IMR-90 (cell line): ENCODE data around the gene NPHP4. TPM values are rescaled to one million over a fixed set of nuclear protein-coding genes. Genes with fewer than 3 reads are reported as not detected.

ENCODE experiments used
- ATAC-seq: fragments of 200-7000 bp; cut with Tn5 transposase; 2 replicates; pipeline ENCODE4 v1.9.1; 2020; ENCODE audit warnings: low read depth, mild to moderate bottlenecking, moderate library complexity
- BruUV-seq: library from RNA; stranded (reverse); fragments of 400-500 nt; replicated peaks from 2 replicates; lab custom pipeline; 2021; lab: Mats Ljungman, UMichigan
- CTCF ChIA-PET: fragments of 300-600 bp; formaldehyde crosslinking; extraction: SDS; loops from one replicate; lab custom pipeline; 2021; ENCODE audit warnings: antibody characterized with exemption; lab: Yijun Ruan, JAX
- POLR2A ChIA-PET: fragments of 300-600 bp; sonication (Branson Sonifier 250); formaldehyde crosslinking; loops from one replicate; lab custom pipeline; 2022; ENCODE audit warnings: antibody characterized with exemption; ENCODE audit not compliant: unreplicated experiment; lab: Charles Lee
- DNase-seq: peaks from one replicate; pipeline ENCODE4 v3.0.0; 2013
- H2AFZ ChIP-seq: replicated peaks from 2 replicates; pipeline ENCODE3; 2013; ENCODE audit warnings: low read length, mild to moderate bottlenecking; ENCODE audit not compliant: poor library complexity
- H2AK5ac ChIP-seq: 2 replicates; pipeline ENCODE4 v1.6.1; 2013; ENCODE audit warnings: low read depth, low read length, inconsistent platforms
- H2AK9ac ChIP-seq: replicated peaks from 2 replicates; pipeline ENCODE3; 2013; ENCODE audit warnings: mild to moderate bottlenecking, low read depth, low read length, moderate library complexity; ENCODE audit not compliant: poor library complexity
- H2BK120ac ChIP-seq: 2 replicates; pipeline ENCODE4 v1.6.1; 2013; ENCODE audit warnings: low read depth, low read length, inconsistent platforms
- H2BK15ac ChIP-seq: 3 replicates; pipeline ENCODE4 v1.6.1; 2013; ENCODE audit warnings: low read depth, low read length, inconsistent platforms
- H2BK20ac ChIP-seq: 2 replicates; pipeline ENCODE4 v1.6.1; 2013; ENCODE audit warnings: low read depth, mild to moderate bottlenecking, inconsistent platforms, low read length, moderate library complexity
- H2BK5ac ChIP-seq: 2 replicates; pipeline ENCODE4 v1.6.1; 2013; ENCODE audit warnings: mild to moderate bottlenecking, low read depth, low read length, inconsistent platforms; ENCODE audit not compliant: poor library complexity, severe bottlenecking
- H3K14ac ChIP-seq: replicated peaks from 2 replicates; pipeline ENCODE4 v1.6.1; 2013; ENCODE audit warnings: low read depth, low read length, inconsistent platforms
- H3K18ac ChIP-seq: 2 replicates; pipeline ENCODE4 v1.6.1; 2013; ENCODE audit warnings: low read depth, low read length, control low read depth
- H3K23ac ChIP-seq: 2 replicates; pipeline ENCODE4 v1.6.1; 2013; ENCODE audit warnings: low read depth, low read length, inconsistent platforms
- H3K27ac ChIP-seq: 2 replicates; pipeline ENCODE4 v1.5.1; 2013; ENCODE audit warnings: mild to moderate bottlenecking, control low read depth, low read length; ENCODE audit not compliant: insufficient read depth
- H3K27me3 ChIP-seq: 2 replicates; pipeline ENCODE4 v1.6.1; 2013; ENCODE audit warnings: low read length; ENCODE audit not compliant: control insufficient read depth, insufficient read depth
- H3K36me3 ChIP-seq: 2 replicates; pipeline ENCODE4 v1.6.1; 2013; ENCODE audit warnings: low read length, mixed read lengths; ENCODE audit not compliant: control insufficient read depth, insufficient read depth
- H3K4ac ChIP-seq: 2 replicates; pipeline ENCODE4 v1.6.1; 2013; ENCODE audit warnings: low read depth, low read length, inconsistent platforms
- H3K4me1 ChIP-seq: 2 replicates; pipeline ENCODE4 v1.6.1; 2013; ENCODE audit warnings: low read length, mixed read lengths; ENCODE audit not compliant: control insufficient read depth, insufficient read depth
- H3K4me2 ChIP-seq: 2 replicates; pipeline ENCODE4 v1.6.1; 2013; ENCODE audit warnings: low read depth, mild to moderate bottlenecking, control low read depth, low read length, moderate library complexity
- H3K4me3 ChIP-seq: 2 replicates; pipeline ENCODE4 v1.5.1; 2013; ENCODE audit warnings: low read depth, mild to moderate bottlenecking, control low read depth, low read length, moderate library complexity; ENCODE audit not compliant: insufficient read depth
- H3K56ac ChIP-seq: 2 replicates; pipeline ENCODE4 v1.6.1; 2013; ENCODE audit warnings: low read length, inconsistent platforms; ENCODE audit not compliant: insufficient read depth; ENCODE audit errors: extremely low read depth
- H3K79me1 ChIP-seq, 2 experiments: 2 replicates each; pipeline ENCODE4 v1.6.1; 2013; ENCODE audit warnings: low read length in 2 of 2, inconsistent platforms in 1 of 2, low read depth in 1 of 2
- H3K9ac ChIP-seq: 2 replicates; pipeline ENCODE4 v1.6.1; 2013; ENCODE audit warnings: low read depth, low read length, control low read depth
- H3K9me1 ChIP-seq: 2 replicates; pipeline ENCODE4 v1.6.1; 2013; ENCODE audit warnings: low read length, inconsistent platforms; ENCODE audit not compliant: insufficient read depth
- H3K9me3 ChIP-seq: 2 replicates; pipeline ENCODE4 v1.6.1; 2013; ENCODE audit warnings: low read length; ENCODE audit not compliant: control insufficient read depth, insufficient read depth
- H4K20me1 ChIP-seq: 2 replicates; pipeline ENCODE4 v1.6.1; 2013; ENCODE audit warnings: low read length, inconsistent platforms; ENCODE audit not compliant: insufficient read depth
- H4K5ac ChIP-seq: 2 replicates; pipeline ENCODE4 v1.6.1; 2013; ENCODE audit warnings: mild to moderate bottlenecking, low read depth, low read length, control low read depth
- H4K8ac ChIP-seq, 2 experiments: 2 replicates each; pipeline ENCODE4 v1.6.1; 2013; ENCODE audit warnings: low read depth in 2 of 2, low read length in 2 of 2, control low read depth in 1 of 2, inconsistent platforms in 1 of 2
- H4K91ac ChIP-seq: 2 replicates; pipeline ENCODE4 v1.6.1; 2013; ENCODE audit warnings: low read depth, low read length, inconsistent platforms; ENCODE audit not compliant: insufficient read depth
- CHD1 ChIP-seq: IDR thresholded peaks from 2 replicates; pipeline ENCODE4 v1.6.1; 2012; ENCODE audit warnings: low read depth, low read length, improper control_type of control experiment
- WGBS, 2 experiments: methylation state at CpG; one replicate each; pipeline versions ENCODE4 v1.1.5 to v1.1.7; 2013; ENCODE audit warnings: missing lambda C conversion rate in 2 of 2; ENCODE audit not compliant: insufficient read length in 1 of 2; ENCODE audit errors: extremely low coverage in 2 of 2; 5-methylcytosine and 5-hydroxymethylcytosine counted together
- dilution Hi-C: fragments of 300-500 bp; cut with HindIII; formaldehyde crosslinking; loops from one replicate; pipeline ENCODE4 v1.14.3; 2018; ENCODE audit warnings: low sequenced_read_pairs; ENCODE audit not compliant: unreplicated experiment
- in situ Hi-C: fragments of 300-500 bp; cut with MboI; formaldehyde crosslinking; loops from 3 replicates; pipeline ENCODE4 v1.14.3; 2019; ENCODE audit warnings: low sequenced_read_pairs, inconsistent platforms, mixed read lengths
- intact Hi-C: fragments of 100-400 bp; cut with micrococcal nuclease; formaldehyde crosslinking; loops from 2 replicates; pipeline ENCODE4 v1.10.0; 2022
- polyA plus RNA-seq, 3 experiments: library from polyadenylated mRNA; depleted of rRNA; stranded (reverse); fragments of >200 nt; gene quantifications; 2 replicates each; pipeline ENCODE4 v1.2.3, GENCODE V29; 2012; ENCODE audit warnings: low replicate concordance in 1 of 3
- total RNA-seq: library from RNA; depleted of rRNA; stranded (reverse); fragments of >200 nt; gene quantifications from 2 replicates; pipeline ENCODE4 v1.2.3, GENCODE V29; 2012
- TF ChIP-seq, protein P1 (sequence below): fragments of 150-350 bp; IDR thresholded peaks from 2 replicates; pipeline ENCODE4 v1.6.1; 2017; ENCODE audit warnings: mild to moderate bottlenecking, antibody characterized with exemption, low read length, low read depth

Gene NPHP4
- total and polyA plus RNA-seq, 2 of the 4 experiments (the other 2 are of a cell fraction), result 2.0 to 5.5 TPM

- no TSS peak for BruUV-seq
- H3K27ac ChIP-seq, result no peak overlapping the region
- 95% methylated on average over 8 of the region's 25 CpGs; no CpG with 5 or more reads in 1 of the 2 experiments for WGBS, 2 experiments
- ATAC-seq (no peak), DNase-seq (no peak)
- H2BK15ac ChIP-seq, result no peak overlapping the region
- H2AK9ac ChIP-seq, result no peak overlapping the region
- no peak overlapping the region for H3K4me3 ChIP-seq
- H2BK120ac ChIP-seq, result no peak overlapping the region
- H3K36me3 ChIP-seq, result peaks cover 14% of the 10 kb centered on the region
- H3K14ac ChIP-seq, result no peak overlapping the region
- H3K79me1 ChIP-seq, result no peaks in the 10 kb centered on the region
- H4K8ac ChIP-seq, result no peak overlapping the region
- no peaks in the 10 kb centered on the region for H3K4me1 ChIP-seq
- no peak overlapping the region for H3K56ac ChIP-seq
- intact Hi-C loops, result no loop called here
- no peak overlapping the region for H4K91ac ChIP-seq
- no peak overlapping the region for H3K4ac ChIP-seq
- in situ Hi-C loops, result no loop called here
- H4K20me1 ChIP-seq, result no peaks in the 10 kb centered on the region
- no peaks in the 10 kb centered on the region for H3K9me1 ChIP-seq
- no peak overlapping the region for H4K5ac ChIP-seq
- ChIA-PET CTCF (interaction anchor here (0.6 kb wide), 1 partner anchor 30 kb away, joined by 3 read pairs; no protein-coding TSS in a partner anchor), POLR2A (no interaction called here)
- no peak overlapping the region for H2AK5ac ChIP-seq
- no peak overlapping the region for H2BK5ac ChIP-seq
- TF ChIP-seq, protein P1, sequence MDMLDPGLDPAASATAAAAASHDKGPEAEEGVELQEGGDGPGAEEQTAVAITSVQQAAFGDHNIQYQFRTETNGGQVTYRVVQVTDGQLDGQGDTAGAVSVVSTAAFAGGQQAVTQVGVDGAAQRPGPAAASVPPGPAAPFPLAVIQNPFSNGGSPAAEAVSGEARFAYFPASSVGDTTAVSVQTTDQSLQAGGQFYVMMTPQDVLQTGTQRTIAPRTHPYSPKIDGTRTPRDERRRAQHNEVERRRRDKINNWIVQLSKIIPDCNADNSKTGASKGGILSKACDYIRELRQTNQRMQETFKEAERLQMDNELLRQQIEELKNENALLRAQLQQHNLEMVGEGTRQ, result no peak
- no peak for TF ChIP-seq CHD1
- H3K27me3 ChIP-seq, result no peaks in the 10 kb centered on the region
- dilution Hi-C loops, result no loop called here
- no peak overlapping the region for H2BK20ac ChIP-seq
- no peak overlapping the region for H3K9ac ChIP-seq
- H3K9me3 ChIP-seq, result peaks cover 7% of the 10 kb centered on the region; the same call in 1 of the 2 replicates
- no peak overlapping the region for H3K23ac ChIP-seq
- no peak overlapping the region for H2AFZ ChIP-seq
- no peak overlapping the region for H3K18ac ChIP-seq
- H3K4me2 ChIP-seq, result no peak overlapping the region
Observed at GRCh38 chr1:5880630-5881405, 111.4 kb downstream of the NPHP4 start.
